GM19455 (cell line): ENCODE measurements around the gene ZNF584.

Experiments
- ATAC-seq: cut with Tn5 transposase; IDR thresholded peaks from one replicate; pipeline ENCODE4 v1.9.1; 2021; ENCODE audit not compliant: unreplicated experiment

Gene ZNF584

DNA sequence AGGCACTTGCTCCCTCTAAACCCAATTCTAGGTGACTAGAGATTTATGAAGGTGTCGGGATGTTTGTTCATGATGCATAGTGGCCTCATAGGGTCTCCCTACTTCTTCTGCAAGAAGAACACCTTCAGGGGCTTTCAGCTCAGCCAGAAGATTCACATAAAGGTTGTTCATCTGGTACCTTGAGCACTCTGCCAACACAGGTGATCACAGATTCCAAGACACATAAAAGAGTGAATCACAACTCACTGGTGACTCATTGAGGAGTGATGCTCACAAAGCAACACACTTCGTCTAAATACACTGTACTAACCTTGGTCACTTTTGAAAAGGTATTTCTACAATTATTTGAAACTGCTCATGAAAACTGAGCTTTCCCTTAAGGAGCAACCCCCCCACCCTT, 51.6 kb downstream of the ZNF584 start:
- ATAC-seq = no peak

DNA sequence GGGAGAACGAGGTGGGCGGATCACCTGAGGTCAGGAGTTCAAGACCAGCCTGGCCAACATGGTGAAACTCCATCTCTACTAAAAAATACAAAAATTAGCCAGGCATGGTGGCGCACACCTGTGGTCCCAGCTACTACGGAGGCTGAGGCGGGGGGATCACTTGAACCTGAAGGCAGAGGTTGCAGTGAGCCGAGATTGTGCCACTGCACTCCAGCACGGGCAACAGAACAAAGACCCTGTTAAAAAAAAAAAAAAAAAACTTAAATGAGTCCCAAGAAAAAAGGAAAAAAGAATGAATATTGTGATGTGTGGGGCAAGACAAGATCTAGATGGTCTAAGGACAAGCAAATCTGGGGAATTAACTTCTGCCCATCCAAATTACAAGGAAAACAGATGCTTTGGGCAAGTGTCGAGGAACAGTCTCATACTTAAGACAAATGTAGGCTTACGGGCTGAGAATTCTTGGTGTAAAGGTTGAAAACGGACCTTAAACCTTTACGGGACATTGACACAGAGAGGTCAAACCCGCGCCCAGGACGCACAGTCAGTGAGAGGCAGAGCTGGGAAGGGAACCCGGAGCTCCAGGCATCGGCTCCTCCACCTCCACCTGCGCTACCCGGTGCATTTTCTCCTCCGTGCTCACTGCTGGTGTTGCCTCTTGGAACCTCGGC, 57.8 kb downstream of the ZNF584 start:
- ATAC-seq = peak; percentile 27

DNA sequence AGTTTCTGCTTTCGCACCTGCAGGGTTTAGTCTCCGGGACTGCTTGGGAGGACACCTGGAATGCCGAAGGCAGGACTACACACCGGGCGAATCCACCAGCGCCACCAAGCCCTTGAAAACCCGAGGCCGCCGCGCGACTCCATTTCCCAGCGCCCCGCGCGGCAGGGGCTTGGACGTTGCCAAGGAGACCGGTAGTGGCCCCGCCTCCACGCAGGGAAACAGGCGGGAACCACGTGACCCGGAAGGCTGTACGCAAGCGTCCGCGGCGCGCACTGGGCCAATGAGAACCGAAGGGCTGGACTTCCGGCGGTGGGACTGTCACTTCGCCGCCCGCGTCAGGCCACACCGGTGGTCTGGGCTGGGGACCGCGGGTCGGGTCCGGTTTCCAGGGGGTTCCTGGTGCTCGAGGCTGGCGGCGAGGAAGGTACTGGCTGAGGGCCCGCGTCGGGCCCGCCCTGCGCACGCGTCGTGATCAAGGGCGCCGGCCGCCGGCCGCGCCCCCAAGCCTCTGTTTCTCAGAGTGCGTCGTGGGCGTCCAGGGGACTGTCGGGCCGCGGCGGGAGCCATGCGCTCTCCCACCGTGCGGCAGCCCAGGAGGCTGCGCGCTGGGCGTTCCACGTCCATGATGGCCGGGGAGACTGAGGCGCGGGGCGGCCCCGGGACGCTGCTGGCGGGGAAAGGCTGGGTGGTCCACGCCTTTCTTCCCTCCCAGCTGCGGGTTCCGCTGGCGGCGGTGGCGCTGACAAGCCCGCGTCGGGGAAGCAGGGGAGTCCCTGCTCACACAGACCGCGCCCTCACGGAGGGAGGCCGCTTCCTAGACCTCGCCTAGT, 58.5 kb downstream of the ZNF584 start, which contains the start of gene ZNF324:
Gene ZNF324, plus strand, starts transcription at position 321 of the 830 bp plus-strand sequence. CDS start 2,106 bp downstream, outside the sequence.
- peak; percentile 72 for ATAC-seq
